ENCODE measurements around the gene LY86.

LY86 gene

DNA sequence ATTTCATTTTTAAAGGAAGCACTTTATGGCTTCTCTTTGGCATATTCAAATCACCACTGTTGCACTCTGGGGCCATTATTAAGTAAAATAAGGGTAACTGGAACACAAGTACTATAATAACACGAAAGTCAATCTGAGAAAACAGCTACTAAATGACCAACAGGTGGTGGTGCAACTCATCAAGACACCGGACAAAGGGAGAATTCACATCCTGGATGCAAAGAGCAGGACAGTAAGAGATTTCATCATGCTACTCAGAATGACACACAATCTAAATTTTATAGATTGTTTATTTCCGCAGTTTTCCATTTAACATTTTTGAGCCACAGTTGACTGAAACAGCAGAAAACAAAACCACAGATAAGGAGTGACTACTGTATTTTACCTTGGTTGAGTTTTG is 27.6 kb upstream of the LY86 start:
- H3K4me3 ChIP-seq (ENCODE audit: low read depth, low read length): no peak overlapping the region
- TF ChIP-seq, protein P1, sequence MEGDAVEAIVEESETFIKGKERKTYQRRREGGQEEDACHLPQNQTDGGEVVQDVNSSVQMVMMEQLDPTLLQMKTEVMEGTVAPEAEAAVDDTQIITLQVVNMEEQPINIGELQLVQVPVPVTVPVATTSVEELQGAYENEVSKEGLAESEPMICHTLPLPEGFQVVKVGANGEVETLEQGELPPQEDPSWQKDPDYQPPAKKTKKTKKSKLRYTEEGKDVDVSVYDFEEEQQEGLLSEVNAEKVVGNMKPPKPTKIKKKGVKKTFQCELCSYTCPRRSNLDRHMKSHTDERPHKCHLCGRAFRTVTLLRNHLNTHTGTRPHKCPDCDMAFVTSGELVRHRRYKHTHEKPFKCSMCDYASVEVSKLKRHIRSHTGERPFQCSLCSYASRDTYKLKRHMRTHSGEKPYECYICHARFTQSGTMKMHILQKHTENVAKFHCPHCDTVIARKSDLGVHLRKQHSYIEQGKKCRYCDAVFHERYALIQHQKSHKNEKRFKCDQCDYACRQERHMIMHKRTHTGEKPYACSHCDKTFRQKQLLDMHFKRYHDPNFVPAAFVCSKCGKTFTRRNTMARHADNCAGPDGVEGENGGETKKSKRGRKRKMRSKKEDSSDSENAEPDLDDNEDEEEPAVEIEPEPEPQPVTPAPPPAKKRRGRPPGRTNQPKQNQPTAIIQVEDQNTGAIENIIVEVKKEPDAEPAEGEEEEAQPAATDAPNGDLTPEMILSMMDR (IDR thresholded peaks at IDR 0.05; ENCODE audit: low read depth, low read length, missing control alignments): no peak
- DNase-seq (ENCODE audit: low read depth): no peak

DNA sequence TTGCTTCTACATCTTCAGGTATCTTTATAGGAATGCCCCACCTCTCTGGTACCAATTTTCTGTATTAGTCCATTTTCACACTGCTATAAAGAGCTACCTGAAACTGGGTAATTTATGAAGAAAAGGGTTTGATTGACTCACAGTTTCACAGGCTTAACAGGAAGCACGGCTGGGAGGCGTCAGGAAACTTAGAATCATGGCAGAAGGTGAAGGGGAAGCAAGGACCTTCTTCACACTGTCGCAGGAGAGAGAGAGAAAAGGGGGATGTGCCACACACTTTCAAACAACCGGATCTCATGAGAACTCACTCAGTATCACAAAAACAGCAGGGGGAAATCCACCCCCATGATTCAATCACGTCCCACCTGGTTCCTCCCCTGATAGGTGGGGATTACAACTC is 24.4 kb upstream of the LY86 start:
- TF ChIP-seq, protein P1 (IDR thresholded peaks at IDR 0.05; ENCODE audit: low read depth, low read length, missing control alignments): no peak
- no peak overlapping the region for H3K4me3 ChIP-seq (ENCODE audit: low read depth, low read length)
- no peak for DNase-seq (ENCODE audit: low read depth)

DNA sequence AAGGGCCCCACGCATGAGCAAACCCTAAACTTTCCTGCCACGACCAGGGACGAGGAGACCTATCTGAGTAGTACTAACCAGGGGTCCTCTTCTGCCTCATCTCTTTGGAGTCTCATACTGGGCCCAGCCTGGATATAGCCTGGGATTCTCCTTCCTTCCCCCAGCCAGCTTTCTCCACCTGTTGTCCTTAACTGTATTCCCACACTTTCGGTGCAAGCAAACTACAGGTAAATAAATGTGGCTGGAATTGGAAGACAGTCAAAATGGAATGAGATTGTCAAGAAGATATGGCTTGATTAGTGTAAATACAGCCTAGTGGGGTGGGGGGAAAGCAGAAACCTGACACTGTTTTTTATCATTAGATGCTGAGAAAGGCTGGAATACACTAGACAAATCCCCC is 23.5 kb upstream of the LY86 start:
- no peak overlapping the region for H3K4me3 ChIP-seq (ENCODE audit: low read depth, low read length)
- TF ChIP-seq, protein P1 (IDR thresholded peaks at IDR 0.05; ENCODE audit: low read depth, low read length, missing control alignments): no peak
- DNase-seq (ENCODE audit: low read depth): no peak

DNA sequence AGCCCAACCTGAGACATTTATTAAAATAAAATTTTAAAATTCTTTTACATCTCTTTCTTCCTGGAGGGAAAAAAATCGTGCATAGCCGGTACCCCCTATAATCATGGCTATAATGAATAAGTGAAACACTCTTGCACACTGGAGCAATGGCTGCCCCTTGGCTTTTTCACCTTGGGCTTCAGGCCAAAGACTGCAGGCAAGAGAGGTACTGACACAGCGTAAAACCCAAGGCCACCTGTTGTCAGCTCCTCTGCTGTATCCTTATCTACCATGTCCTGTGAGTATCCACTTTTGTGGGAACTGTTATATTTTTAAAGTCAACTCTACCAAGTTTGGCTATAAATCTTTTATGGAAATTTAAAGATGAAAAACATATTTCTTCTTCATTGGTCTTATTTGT is 23.0 kb upstream of the LY86 start:
- H3K4me3 ChIP-seq (ENCODE audit: low read depth, low read length): no peak overlapping the region
- TF ChIP-seq, protein P1 (IDR thresholded peaks at IDR 0.05; ENCODE audit: low read depth, low read length, missing control alignments): no peak
- DNase-seq (ENCODE audit: low read depth): no peak

DNA sequence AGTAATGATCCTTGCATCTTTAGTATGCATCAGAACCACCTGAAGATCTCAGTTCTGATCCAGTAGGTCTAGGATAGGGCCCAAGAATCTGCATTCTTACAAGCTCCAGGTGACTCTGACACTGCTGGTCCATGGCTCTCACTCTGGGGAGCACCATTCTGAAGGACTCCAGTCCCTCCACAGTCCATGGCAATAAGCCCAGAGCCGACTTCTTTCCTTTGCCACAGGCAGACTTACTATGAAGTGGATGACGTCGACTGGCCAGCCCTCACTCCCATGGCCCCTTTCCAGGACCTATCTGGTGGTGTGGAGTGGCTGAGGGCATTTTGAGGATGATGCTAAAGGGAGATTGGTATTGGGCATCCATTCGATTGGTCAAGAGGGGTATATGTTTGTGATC is 21.8 kb upstream of the LY86 start:
- TF ChIP-seq, protein P1 (IDR thresholded peaks at IDR 0.05; ENCODE audit: low read depth, low read length, missing control alignments): no peak
- no peak for DNase-seq (ENCODE audit: low read depth)
- no peak overlapping the region for H3K4me3 ChIP-seq (ENCODE audit: low read depth, low read length)

DNA sequence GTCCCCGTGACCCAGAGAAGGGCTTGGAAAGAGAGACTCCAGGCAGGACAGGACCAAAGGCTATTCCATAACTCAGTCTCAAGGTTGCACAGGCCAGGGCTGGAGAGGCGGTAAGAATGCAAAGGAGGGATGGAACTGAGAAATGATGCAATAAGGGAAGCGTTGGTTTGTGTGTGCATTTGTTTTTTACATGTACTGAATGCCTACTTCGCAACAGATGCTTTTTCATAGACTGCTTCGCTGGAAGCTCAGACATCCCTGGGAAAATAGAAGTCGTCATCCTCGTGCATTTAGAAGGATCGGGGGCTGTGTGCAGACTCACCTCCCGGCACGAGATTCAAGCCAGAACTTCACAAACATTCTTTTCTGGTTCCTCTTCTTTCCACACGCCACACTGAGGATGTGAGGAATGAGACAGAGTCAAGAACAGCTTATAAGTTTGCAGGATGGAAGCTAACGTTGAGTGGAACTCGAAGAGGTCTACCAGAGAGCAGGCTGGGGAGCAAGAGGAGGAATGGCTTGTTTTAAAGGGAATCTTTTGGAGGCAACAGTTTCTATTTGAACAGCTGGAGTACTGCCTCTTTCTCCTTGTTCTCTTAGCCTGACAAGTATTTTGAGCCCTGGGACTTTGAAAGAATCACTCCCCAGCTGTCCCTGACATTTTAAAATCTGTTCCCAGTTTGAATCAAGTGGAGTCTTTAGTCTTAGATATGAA is 19.3 kb upstream of the LY86 start:
- DNase-seq (ENCODE audit: low read depth): no peak
- TF ChIP-seq, protein P1 (IDR thresholded peaks at IDR 0.05; ENCODE audit: low read depth, low read length, missing control alignments): no peak
- H3K4me3 ChIP-seq (ENCODE audit: low read depth, low read length): no peak overlapping the region

DNA sequence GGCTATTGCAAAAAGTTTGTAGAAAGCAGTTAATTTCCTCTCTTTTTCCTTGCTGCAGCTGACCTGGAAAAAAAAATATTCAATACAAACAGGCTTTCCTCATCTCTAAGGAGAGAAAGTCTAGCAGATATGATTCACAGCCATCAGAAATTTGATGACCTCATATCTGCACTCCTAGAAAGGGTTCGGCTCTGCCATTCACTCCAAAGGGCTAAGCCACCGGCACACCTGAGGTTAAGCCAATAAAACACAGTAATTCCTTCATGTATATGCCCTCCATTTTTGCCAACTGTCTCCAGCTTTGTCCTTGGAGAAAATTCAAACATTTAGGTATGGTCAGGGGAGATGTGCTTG is 18.7 kb upstream of the LY86 start:
- TF ChIP-seq, protein P1 (IDR thresholded peaks at IDR 0.05; ENCODE audit: low read depth, low read length, missing control alignments): no peak
- DNase-seq (ENCODE audit: low read depth): no peak
- no peak overlapping the region for H3K4me3 ChIP-seq (ENCODE audit: low read depth, low read length)
